ENCODE results near the gene ALK.
A peak's percentile ranks its signal among the peaks of the same experiment; 100 is the strongest.
"Not testable (repeated sequence)": the region's sequence is repeated elsewhere in the genome, so short reads cannot be mapped to it uniquely, and the experiment has no call there.

The ALK gene

GRCh38 chr2:29837925-29838324 is 83.5 kb downstream of the ALK start:
- DNase-seq: no peak

GRCh38 chr2:29834624-29835023 is 86.8 kb downstream of the ALK start:
- DNase-seq: peak; percentile 54

GRCh38 chr2:29834036-29834540 is 87.3 kb downstream of the ALK start:
- no peak for DNase-seq

GRCh38 chr2:29831560-29831959 is 89.8 kb downstream of the ALK start:
- DNase-seq: no peak

- no peak for DNase-seq
These were observed 91.5 kb downstream of the ALK start for GRCh38 chr2:29829841-29830240.

GRCh38 chr2:29824145-29824544 is 97.2 kb downstream of the ALK start:
- not testable (repeated sequence) for DNase-seq

GRCh38 chr2:29821591-29821990 is 99.8 kb downstream of the ALK start:
- DNase-seq: no peak

- DNase-seq: no peak
These were observed 101.8 kb downstream of the ALK start for GRCh38 chr2:29819570-29819969.

GRCh38 chr2:29817801-29818680 is 103.3 kb downstream of the ALK start:
- DNase-seq: no peak

GRCh38 chr2:29817299-29817698 is 104.1 kb downstream of the ALK start:
- DNase-seq: no peak

- DNase-seq: no peak
These were observed 104.7 kb downstream of the ALK start for GRCh38 chr2:29816651-29817050.

- no peak for DNase-seq
These were observed 110.0 kb downstream of the ALK start for GRCh38 chr2:29811378-29811777.

- DNase-seq: no peak
These were observed 110.4 kb downstream of the ALK start for GRCh38 chr2:29810956-29811355.

- DNase-seq: no peak
These were observed 113.1 kb downstream of the ALK start for GRCh38 chr2:29808321-29808720.

- DNase-seq: no peak
These were observed 114.3 kb downstream of the ALK start for GRCh38 chr2:29807082-29807481.

- no peak for DNase-seq
These were observed 114.9 kb downstream of the ALK start for GRCh38 chr2:29806461-29806860.

GRCh38 chr2:29804671-29805070 is 116.7 kb downstream of the ALK start:
- DNase-seq: no peak

- no peak for DNase-seq
These were observed 117.8 kb downstream of the ALK start for GRCh38 chr2:29803537-29803936.

- peak; percentile 20 for DNase-seq
These were observed 118.4 kb downstream of the ALK start for GRCh38 chr2:29802986-29803385.

GRCh38 chr2:29799628-29800027 is 121.8 kb downstream of the ALK start:
- DNase-seq: no peak

- DNase-seq: no peak
These were observed 123.5 kb downstream of the ALK start for GRCh38 chr2:29797916-29798315.

- DNase-seq: no peak
These were observed 124.9 kb downstream of the ALK start for GRCh38 chr2:29796446-29796845.

- no peak for DNase-seq
These were observed 131.4 kb downstream of the ALK start for GRCh38 chr2:29789911-29790485.

Measured in fibroblast of skin of right biceps (primary cell).